NCI-H1092 treated with DMSO at 0.1 percent for 48 hours (cell line): ENCODE measurements around the gene SNRPA.
"Not testable (repeated sequence)": the region's sequence is repeated elsewhere in the genome, so short reads cannot be mapped to it uniquely, and the experiment has no call there.

Experiments used
- DNase-seq: peaks from one replicate; lab custom pipeline; 2025; lab: John Stamatoyannopoulos, UW

Gene SNRPA

DNA sequence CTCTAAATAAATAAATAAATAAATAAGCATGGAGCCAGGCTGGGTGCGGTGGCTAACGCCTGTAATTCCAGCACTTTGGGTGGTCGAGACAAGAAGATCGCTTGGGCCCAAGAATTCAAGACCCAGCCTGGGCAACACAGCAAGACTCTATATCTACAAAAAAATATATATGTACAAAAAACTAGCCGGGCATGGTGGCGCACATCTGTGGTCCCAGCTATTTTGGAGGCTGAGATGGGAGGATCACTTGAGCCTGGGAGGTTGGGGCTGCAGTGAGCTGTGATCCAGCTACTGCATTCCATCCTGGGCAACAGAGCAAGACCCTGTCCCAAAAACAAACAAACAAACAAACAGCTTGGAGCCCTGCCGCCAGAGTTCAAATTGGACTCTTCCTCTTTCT is 3.5 kb upstream of the SNRPA start:
- no peak for DNase-seq

DNA sequence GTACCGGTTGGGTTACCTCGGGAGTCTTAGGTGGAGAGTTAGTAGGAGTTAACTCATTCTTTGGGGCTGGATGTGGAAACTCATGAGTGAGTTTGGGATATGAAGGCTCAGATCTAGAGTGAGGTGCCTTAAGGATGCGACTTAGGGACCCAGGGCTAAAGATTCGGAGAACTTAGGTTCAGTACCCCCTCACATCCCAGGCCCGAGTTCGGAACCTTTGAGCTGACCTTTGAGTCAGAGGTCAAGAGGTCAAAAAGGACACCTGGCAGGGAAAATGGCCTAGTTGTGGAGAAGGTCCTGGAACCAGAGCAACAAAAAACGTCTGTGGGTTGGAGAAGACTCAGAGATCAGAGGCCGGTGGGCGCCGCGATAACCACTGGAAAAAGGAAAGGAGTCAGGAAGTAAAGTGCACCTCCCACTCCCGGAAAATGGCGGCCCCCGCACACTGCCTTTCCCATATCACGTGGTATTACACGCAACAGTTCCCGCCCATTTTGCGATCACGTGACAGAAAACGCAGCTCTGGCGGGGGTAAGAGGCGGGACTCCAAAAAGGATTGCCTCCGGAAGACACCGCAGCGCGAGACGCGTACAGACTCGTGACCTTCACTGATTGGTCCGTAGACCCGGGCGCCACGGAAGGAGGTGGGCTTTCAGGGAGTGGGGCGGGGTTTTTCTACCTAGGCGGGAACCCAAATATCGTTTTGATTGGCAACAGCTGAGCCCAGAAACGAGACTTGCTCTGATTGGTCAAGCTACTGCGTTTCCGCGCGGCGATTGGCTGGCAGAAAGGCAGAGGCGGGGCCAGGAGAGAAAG is 737 bp upstream of the SNRPA start, which contains the start of gene ACTMAP:
Gene ACTMAP (minus strand): TSS at position 420 of the 816 bp plus-strand sequence. CDS start 674 bp downstream, outside the sequence.
- DNase-seq: peak; percentile 98

DNA sequence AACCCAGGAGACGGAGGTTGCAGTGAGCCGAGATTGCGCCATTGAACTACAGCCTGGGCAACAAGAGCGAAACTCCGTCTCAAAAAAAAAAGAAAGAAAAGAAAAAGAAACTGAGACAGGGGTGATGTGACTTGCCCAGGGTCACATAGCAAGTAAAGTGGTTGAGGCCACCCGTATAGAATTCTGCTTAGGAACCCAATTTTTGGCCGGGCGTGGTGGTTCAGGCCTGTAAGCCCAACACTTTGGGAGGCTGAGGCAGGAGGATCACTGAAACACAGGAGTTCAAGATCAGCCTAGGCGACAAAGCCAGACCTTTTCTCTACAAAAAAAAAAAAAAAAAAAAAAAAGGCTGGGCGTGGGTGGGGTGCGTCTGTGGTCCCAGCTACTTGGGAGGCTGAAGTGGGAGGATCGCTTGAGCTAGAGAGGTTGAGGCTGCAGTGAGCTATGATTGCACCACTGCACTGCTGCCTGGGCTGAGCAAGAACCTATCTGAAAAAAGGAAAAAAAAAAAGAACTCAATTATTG is 1.3 kb downstream of the SNRPA start:
- DNase-seq: no peak

DNA sequence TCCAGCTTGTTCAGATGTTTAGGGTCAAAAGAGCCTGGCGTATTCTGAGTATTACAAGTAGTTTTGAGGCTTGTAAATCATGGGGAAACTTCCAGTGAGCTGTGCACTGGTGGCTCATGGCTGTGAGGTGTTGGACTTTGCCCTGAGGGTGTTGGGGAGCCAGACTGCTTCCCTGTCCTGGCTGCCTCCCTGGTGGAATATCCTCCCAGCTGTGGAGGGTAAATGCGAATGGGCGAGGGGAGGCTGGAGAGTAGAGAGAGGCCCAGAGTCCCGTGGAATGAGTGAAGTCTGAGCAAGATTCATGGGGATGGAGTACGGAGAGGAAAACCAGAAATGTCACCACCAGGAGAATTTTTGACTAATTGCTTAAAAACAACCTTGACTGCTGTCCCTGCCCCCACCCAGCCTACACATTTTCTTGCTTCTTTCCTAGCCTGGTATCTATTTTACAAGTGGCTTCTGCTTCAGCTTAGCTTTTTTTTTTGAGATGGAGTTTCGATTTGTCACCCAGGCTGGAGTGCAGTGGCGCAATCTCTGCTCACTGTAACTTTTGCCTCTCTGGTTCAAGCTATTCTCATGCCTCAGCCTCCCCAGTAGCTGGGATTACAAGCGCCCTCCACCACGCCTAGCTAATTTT is 3.7 kb downstream of the SNRPA start:
- DNase-seq: no peak

DNA sequence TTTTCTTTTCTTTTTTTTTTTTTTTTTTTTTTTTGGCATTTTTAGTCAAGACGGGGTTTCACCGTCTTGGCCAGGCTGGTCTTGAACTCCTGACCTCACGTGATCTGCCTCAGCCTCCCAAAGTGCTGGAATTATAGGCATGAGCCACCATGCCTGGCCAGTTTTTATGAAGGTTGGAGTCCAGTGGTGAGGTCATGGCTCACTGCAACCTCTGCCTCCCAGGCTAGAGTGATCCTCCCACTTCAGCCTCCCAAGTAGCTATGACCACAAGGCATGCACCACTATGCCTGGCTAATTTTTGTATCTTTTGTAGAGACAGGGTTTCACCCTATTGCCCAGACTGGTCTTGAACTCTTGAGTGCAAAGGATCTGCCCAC is 4.2 kb downstream of the SNRPA start:
- no peak for DNase-seq

DNA sequence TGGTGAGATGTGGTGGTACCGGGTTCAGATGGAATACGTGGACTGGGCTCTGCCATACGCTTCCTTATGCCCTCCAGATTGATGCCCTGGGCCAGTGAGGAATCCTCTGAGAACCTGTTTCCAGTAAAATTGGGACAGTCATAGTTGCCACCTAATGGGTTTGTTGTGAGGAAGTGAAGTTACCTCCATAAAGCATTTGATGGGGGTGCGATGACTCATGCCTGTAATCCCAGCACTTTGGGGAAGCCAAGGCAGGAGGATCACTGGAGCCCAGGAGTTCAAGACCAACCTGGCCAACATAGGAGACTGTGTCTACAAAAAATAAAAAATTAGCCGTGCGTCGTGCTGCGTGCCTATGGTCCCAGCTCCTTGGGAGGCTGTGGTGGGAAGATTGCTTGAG is 4.8 kb downstream of the SNRPA start:
- DNase-seq: no peak

DNA sequence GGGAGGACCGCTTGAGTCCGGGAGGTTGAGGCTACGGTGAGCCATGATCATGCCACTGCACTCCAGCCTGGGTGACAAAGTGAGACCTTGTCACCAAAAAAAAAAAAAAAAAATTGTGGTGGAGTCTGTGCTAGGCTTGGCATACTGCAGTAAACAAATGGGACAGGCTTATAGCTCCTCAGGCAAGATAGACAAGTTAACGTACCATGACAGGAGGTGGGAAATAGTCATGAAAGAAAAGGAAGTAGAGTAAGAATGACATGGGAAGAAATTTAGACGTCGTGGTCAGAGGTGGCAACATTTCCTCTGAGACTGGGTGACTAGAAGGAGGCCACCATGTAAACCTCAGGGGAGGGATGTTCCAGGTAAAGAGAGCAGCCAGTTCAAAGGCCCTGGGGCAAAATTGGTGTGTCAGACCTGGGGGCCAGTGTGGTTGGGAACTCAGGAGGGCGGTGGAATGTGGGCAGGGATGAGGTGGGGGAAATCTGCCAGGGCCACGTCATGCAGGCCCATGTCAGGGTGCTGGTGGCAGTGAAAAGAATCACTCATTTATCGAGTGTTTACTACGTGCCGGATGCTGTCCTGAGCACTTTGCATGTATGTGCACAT is 5.6 kb downstream of the SNRPA start:
- DNase-seq: no peak

DNA sequence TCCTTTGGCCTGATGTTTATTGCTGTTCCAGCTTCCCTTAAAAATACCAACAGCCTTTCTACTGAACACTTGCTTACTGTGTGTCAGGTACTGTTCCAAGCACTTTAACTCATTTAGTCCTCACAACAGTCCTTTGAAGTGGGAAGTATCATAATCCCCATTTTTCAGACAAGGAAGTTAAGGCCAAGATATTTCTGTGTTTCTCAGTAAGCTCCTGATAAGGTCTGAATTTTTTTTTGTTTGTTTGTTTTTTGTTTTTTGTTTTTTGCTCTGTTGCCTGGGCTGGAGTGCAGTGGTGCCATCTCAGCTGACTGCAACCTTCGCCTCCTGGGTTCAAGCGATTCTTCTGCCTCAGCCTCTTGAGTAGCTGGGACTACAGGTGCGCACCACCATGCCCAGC is 7.5 kb downstream of the SNRPA start:
- DNase-seq: no peak

DNA sequence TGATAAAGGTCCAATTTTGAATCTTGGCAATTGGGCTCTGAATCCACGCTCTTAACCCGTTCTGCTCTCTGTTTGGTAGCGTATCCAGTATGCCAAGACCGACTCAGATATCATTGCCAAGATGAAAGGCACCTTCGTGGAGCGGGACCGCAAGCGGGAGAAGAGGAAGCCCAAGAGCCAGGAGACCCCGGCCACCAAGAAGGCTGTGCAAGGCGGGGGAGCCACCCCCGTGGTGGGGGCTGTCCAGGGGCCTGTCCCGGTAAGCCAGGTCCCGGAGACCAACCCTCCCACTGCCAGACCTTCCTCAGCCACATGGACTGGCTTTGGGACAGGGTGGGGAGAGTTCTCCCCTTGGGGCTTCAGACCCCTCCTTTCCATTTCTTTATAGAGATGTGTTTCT is 8.3 kb downstream of the SNRPA start:
- DNase-seq: no peak

DNA sequence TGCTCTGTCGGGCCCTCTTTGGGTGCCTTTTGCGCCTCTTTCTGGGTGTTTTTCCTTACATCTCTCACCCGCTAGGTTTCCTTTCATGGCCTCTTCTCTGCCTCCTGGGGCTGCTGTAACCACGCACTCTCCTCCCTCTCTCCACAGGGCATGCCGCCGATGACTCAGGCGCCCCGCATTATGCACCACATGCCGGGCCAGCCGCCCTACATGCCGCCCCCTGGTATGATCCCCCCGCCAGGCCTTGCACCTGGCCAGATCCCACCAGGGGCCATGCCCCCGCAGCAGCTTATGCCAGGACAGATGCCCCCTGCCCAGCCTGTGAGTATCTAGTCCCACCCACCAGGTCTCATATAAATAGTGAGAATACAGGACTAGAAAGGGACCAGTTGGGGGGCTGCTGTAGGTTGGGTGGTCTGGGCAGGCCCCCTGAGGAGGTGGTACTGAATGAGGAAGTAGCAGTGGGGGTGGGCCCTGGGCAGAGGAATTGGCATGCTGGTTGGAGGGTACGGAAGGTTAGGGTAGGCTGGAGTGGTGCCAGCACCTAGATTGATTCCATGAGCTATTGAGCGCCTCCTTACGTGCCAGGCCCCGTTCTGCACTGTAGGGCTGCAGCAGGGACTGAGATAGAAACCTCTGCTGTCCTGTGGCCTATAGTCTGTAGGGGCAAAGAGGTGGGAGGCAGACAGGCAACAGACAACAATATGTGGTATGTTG is 11.9 kb downstream of the SNRPA start:
- DNase-seq: no peak

DNA sequence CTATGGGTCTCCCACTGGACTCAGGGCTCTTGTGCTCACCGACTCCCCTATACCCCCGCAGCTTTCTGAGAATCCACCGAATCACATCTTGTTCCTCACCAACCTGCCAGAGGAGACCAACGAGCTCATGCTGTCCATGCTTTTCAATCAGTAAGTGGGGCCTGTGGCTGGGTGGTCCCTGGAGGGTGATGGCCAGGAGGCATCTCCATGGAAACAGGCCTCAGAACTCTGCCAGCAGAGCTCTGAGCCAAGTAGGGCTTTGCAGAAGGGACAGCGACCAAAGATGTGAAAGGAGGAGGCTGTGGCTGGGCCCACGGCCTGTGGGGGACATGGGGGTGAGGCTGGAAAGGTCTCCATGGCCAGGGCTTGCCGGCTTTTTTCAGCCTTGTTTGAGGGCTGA is 12.5 kb downstream of the SNRPA start:
- DNase-seq: no peak

DNA sequence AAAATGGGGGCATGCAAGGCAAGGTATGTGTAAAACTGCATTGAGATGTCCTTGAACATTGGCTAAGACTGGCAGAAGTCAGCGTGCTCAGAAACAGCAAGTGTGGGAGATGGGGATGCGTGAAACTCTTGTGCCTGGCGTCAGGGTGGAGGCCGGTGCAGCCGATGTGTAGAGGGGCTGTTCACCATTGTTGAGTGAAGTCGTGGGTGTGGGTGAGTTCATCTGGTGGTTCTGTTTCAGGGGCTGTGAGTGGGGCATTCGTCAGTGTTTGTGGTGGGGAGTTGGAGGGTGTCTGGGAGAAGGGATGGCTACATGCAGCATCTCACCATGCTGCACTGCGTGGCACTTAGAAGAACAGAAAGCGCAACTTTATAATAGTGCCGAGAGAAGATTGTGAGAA is 13.0 kb downstream of the SNRPA start:
- DNase-seq: no peak

DNA sequence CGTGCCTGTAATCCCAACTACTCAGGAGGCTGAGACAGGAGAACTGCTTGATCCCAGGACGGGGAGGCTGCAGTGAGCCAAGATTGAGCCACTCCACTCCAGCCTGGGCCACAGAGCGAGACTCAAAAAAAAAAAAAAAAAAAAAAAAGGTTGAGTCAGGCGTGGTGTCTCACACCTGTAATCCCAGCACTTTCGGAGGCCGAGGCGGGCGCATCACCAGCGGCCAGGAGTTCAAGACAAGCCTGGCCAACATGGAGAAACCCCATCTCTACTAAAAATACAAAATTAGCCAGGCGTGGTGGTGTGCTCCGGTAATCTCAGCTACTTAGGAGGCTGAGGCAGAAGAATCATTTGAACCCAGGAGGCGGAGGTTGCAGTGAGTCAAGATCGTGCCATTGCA is 15.4 kb downstream of the SNRPA start:
- DNase-seq: not testable (repeated sequence)

DNA sequence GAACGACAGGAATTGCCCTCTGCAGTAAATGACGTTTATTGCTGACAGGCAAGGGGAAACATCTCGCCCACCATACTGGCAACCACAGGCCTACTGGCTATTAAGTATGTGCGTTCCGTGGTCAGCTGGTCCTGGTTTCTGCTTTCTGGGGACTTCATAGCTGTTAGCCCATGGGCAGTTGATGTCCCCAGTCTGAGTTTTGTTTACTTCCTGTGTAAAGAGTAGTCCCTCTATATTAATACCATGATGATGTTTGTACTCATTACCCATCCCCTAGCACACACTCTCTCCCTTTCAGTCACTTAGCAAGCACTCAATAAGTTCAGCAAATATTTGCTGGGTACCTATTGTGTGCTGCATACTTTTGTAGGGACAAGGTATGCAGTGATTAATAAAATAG is 17.9 kb downstream of the SNRPA start:
- no peak for DNase-seq

DNA sequence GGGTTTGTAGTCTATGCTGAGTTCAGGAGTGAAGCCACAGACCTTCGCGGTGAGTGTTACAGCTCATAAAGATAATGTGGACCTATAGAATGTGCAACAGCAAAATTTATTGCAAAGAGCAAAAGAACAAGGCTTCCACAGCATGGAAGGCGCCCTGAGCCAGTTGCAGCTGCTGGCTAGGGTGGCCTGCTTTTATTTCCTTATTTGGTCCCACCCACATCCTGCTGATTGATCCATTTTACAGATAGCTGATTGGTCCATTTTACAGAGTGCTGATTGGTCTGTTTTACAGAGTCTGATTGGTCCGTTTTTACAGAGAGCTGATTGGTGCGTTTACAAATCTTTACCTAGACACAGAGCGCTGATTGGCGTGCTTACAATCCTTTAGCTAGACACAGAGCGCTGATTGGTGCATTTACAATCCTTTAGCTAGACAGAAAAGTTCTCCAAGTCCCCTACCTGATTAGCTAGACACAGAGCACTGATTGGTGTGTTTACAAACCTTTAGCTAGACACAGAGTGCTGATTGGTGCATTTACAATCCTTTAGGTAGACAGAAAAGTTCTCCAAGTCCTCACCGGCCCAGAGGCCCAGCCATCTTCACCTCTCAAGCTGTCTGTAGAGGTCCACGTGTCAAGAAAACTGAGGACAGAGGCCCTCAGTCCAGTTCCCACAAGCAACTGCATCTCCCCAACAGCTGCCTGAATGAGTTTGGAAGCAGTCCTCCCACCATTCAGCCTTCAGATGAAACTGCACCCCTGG is 20.3 kb downstream of the SNRPA start:
- not testable (repeated sequence) for DNase-seq

DNA sequence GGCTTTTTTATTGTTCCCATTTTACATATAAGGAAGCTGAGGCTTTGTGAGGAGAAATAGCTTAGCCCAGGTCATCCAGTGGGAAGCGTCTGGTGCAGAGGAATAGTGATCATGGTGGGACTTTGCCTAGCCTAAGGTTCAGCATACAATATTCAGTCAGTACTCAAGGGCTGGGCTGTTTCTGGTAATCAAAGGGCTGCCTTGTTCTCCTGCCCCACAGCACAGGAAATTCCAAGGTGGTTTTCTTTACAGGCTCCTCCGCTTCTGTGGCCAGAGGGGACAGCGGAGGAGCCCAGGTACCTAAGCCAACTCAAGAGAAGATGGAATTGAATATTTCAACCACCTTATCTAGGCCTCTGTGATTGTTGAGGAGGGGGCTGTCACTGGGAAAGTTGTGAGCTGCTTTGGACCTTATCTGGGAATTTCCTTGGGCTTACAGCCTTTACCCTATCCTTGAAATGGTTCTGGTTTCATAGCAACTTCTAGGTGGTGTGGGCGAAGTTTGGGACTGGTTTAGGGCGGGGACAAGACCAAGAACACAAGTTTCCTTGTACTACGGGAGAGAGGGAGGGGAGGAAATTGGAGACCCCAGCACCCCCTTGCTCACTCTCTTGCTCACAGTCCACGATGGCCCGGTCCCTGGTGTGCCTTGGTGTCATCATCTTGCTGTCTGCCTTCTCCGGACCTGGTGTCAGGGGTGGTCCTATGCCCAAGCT is 24.1 kb downstream of the SNRPA start, which contains the start of gene MIA:
Gene MIA (plus strand): TSS at position 606 of the 716 bp plus-strand sequence. CDS start 22 bp downstream, at position 628.
- DNase-seq: no peak

DNA sequence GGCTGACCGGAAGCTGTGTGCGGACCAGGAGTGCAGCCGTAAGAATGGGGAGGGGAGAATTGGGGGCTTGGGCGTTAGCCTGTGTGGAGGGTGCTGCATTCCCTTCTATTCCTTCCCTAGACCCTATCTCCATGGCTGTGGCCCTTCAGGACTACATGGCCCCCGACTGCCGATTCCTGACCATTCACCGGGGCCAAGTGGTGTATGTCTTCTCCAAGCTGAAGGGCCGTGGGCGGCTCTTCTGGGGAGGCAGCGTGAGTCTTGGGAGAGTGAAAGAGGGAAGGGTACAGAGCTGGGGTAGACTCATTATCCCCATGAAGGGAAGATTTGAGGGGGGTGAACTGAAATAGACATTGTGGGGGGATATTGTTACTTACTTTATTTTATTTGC is 24.6 kb downstream of the SNRPA start:
- no peak for DNase-seq

DNA sequence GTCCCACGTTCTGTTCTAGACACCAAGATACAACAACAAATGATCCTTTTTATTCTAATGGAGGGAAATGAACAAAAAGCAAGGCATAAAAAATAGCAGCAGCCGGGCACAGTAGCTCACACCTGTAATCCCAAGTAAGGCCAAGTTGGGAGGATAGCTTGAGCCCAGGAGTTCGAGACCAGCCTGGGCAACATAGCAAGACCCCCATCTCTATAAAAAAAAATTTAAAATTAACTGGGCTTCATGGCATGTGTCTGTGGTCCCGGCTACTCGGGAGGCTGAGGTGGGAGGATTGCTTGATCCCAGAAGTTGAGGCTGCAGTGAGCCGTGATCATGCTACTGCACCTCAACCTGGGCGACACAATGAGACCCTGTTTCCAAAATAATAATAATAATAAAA is 25.4 kb downstream of the SNRPA start:
- no peak for DNase-seq

DNA sequence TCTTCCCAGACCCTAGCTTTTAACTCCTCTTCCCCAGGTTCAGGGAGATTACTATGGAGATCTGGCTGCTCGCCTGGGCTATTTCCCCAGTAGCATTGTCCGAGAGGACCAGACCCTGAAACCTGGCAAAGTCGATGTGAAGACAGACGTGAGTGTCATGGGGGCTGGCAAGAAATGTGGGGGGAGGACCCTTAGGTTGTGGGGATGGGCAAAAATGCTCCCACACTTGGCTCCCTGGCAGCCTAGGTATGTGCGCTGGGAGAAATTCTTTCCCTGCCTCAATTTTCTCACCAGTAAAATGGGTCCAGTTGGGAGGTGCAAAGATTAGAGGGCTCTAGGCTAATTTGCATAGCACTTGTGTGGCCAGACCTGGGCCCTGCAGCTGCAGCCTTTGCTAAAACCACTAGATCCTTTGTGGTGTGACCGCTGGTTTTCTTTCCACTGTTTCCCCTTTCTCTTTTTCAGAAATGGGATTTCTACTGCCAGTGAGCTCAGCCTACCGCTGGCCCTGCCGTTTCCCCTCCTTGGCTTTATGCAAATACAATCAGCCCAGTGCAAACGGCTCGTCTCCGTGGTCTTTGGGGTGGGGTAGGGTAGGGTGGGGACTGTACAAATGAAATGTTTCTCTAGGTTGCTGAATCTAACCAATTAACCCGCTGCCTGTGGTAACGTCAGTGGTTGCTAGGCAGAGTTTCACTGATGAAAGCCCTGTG is 26.1 kb downstream of the SNRPA start:
- peak; percentile 89 for DNase-seq

DNA sequence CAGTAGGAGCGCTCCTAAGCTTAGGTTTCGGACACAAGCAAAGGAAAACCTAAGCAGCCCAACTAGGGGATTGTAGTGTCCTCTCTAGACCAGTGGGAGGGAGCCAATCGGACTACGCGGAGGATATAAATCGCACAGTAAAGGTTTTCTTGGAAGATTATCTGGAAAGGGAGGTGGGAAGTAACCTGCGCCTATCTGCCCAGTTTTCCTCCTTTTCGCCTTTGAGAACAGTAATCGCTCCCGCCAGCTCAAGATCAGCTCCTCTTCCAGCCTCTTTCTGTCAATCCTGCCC is 26.6 kb downstream of the SNRPA start:
- DNase-seq: no peak
